NCI-H1417 treated with DMSO at 0.1 percent for 48 hours (cell line): Measurements from ENCODE around the gene RFT1.
A peak's percentile ranks its signal among the peaks of the same experiment; 100 is the strongest.

Experiments used
- DNase-seq: peaks from one replicate; lab custom pipeline; 2025; lab: John Stamatoyannopoulos, UW

The RFT1 gene

DNA sequence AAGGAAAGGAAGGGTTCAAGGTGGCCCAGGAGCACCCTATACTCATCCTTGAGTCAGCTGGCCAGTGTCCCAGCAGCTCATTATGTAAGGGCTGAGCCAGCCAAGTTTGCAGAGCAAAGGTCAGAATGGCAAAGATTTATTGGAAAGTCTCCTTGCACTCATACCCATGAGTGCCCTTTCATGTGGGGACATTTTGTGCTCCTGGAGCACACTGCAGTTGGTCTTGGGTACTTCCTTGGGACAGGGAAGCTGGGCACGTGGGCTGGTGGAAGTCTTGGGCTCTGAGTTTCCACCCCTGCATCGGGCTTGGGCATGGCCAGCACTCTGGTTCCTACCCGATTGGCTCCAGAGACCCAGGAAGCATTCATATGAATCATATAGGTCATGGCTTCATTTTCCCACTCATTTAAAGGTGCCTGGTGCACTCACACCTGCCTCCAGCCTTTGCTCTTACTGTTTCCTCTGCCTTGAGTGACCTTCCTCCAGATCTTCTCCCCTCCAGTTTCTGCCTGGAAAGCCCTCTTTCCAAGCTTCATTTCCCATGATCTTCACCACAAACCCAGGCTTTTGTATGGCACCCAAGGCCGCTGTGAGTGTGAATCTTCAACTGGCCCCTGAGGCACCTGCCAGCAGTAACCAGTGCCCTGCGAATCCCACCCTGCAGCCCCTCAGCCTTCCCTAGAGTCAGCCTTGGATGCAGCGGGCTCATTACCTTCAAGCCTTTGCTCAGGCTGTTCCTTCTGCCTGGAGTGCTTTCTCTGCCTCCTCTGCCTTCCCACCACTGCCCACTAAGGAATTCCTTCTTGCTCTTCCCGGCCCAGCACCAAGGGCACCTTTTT is 20.2 kb upstream of the RFT1 start:
- DNase-seq: no peak

DNA sequence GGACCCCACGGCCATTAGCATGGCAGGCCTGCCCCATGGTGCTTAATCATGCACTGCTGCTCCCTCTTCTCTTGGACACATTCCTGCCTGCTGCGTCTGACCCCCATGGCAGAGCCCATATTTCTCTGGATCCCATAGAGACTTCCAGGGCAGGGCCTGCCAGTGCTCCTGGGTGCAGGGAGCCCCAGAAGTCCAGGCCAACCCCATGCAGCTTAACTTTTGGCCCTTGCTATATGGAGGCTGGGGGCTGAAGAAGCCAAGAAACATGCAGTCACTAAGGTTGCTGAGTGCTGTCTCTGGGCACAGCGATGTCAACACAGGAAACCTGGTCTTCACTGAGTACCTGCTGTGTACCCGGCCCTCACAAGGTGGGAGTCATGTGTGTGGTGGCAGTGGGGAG is 19.5 kb upstream of the RFT1 start:
- DNase-seq: no peak

- no peak for DNase-seq
Measured at GRCh38 chr3:53149006-53149690, 18.9 kb upstream of the RFT1 start.

DNA sequence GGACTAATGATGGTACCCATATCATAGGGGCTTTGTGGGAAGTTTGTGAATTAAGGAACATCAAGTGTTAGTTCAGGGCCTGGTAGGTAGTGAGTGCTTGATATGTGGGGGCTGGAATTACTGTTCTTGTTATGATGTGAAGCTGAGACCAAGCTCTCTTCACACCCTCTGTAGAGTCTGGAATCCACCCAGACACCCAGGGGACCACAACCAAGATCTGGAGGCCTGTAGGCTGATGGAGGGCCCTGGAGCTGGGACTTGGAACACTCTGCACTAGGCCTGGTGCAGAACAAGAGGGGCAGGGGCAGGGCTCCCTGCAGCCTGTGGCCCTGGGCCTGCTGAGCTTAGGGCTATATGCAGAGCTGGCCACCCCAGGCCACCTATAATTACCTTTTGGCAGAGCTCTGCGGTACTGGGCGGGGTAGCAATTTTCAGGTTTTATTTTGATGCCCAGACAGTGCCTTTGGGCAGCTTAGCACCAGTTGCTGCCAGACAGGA is 17.7 kb upstream of the RFT1 start:
- no peak for DNase-seq

- no peak for DNase-seq
Measured at GRCh38 chr3:53147151-53147902, 17.1 kb upstream of the RFT1 start.

DNA sequence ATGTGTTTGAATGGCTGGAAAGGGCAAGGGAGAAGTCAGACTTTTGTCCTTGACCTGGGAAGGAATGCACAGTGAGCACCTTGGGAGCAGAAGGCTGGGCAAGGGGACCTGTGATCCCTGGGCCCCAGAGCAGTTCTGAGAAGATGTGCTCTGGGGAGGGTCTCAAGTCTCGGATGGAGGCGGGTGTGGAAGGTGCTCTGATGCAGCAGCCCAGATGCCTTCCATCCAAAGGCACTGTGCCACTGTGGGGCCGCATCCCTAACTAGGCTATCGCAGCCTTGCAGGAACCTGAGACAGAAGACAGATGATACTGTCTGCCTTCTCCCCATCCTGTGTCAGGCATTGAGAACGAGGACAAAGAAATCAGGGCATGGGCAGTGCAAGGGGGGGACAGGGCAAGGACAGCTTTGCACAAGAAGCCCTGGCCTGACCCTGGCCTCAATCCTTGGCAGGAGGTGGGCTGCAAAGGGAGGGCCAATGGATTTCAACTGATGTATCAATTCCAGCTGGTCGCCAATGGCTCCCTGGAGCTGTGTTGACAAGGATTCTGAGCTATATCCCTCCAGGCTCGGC is 16.2 kb upstream of the RFT1 start:
- DNase-seq: no peak

- no peak for DNase-seq
Measured at GRCh38 chr3:53145713-53146080, 15.5 kb upstream of the RFT1 start.

DNA sequence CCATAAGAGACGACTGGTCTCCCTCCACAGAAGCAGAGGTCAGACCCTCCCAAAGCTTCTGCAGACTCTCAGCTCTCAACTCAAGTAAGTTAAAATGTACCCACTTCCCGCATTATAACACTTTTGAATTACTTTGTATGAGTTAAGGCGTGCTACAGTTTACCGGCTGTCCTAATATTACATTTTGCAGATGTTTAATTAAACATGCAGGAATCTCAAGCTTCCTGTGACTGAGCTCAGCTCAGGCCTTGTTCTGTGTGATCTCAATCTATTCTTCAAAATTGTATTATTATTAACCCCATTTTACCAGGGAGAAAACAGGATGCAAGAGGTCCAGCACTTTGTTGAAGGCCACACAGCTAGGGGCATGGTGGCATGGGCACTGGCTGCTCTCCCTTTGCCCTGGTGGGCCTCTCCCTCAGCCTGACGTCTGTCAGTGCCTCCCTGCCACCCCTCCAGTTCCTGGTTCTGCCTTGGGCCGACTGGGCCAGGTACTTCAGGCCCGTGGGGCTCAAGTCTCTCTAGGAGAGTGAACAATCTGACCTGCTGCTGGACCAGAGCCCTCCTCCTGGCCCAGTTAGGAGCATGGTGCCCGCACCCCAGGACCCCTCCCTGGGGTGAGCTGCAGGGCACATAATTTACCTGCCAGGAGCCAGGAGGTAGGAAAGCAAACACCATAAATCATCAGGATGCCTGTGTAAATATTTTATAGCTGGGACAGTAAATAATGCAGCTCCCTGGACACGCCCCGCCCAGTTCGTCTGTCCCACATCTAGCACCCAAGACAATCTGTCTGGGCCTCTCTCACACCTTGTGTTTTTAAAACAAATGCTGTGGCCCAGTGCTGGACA is 14.9 kb upstream of the RFT1 start:
- DNase-seq: peak; percentile 9

GRCh38 chr3:53144446-53144845 is 14.2 kb upstream of the RFT1 start:
- DNase-seq: no peak

DNA sequence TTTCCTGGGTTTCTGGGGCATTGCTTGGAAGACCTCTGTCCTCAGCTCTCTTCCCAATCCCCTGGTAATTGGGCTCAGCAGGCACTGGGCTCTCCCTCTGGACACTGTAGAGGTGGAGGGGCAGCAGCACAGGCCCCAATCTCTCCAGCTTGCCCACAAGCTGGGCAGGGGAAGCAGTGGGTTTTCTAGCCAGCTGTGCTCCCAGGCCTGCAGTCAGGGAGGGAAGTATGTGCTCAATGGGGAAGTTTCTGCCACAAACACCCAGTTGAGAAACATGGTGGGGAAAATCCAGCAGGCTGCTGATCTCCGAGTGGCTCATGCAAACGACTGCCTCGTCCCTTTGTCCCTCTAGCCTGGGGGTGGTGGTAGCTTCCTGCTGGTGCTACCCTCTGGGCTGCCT is 12.8 kb upstream of the RFT1 start:
- DNase-seq: no peak

GRCh38 chr3:53140847-53141845 is 10.9 kb upstream of the RFT1 start:
- DNase-seq: no peak

DNA sequence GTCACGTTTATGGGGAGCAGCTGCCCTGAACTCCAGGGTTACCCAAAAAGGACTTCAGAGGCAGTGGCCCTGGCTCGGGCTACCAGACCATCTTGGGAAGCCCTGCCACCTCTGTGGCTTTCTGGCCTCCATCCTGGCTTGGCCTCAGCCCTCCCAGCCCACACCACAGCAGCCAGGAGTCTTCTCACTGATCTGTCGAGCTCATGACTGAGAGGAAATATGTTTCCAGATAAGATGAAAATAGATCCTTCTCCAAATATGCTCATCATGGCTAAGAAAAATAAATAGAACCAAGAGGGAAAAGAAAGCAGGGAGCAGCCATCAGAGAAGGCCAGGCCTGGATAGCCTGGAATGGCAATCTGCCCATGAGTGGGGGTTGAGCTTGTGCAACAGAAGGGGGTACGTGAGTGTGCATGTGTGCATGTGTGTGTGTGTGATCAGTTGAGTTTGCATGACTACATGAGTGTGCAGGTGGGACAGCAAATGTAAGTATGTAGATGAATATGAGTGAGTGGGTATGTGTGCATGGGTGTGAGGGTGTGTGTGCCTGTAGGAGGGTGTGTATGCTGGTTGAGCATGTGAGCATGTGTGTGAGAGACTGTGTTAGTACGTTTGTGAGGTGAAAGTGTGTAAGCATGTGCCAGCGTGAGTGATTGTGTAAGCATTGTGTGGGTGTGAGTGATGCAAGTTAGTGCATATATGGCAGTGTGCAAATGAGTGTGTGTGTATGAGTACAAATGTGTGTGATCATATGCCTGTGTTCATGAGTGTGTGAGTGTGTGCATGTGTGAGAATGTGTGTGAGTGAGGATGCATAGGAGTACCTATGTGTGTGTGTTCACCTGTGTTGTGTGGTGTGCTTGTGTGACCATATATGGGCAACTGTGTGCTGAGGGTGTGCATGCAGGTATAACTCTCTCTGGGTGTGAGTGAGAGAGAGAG is 9.9 kb upstream of the RFT1 start:
- DNase-seq: no peak

- no peak for DNase-seq
Measured at GRCh38 chr3:53137835-53138446, 7.7 kb upstream of the RFT1 start.

- DNase-seq: no peak
Measured at GRCh38 chr3:53137221-53137620, 7.0 kb upstream of the RFT1 start.

DNA sequence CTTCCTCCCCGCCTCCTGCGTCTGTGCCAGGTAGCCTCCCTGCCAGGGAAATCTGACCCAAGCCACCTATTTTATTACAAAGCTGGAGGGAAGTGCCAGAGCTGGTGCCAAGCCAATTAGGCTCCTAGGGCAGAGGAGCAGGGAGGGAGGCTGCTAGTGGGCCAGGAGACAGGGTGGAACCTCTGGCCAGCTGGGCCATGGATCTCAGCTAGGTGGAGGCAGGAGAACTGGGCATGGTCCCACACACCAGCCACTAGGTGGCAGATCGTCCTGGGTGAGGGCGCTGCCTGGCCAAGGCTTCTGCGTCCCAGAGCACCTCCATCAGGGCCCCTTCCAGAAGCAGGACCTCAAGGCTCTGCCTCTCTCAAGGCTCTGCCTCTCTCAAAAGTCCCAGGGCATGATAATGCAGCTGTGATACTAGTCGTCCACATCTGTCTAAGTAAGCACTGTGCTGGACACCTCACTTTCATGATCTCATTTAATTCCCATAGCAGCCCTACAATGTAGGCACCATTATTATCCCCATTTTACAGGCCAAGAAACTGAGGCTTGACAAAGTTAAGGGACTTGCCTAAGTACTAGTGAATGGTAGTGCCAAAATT is 4.5 kb upstream of the RFT1 start:
- DNase-seq: no peak

GRCh38 chr3:53132347-53132746 is 2.1 kb upstream of the RFT1 start:
- no peak for DNase-seq

GRCh38 chr3:53131096-53131495 is 861 bp upstream of the RFT1 start:
- DNase-seq: no peak

GRCh38 chr3:53129344-53129743 is 891 bp downstream of the RFT1 start:
- no peak for DNase-seq
